GM12878 (cell line): ENCODE measurements around the gene DOK7. TPM values are rescaled to one million over a fixed set of nuclear protein-coding genes. Genes with fewer than 3 reads are reported as not detected.

ENCODE experiments used
- ATAC-seq: fragments of 200-7000 bp; cut with Tn5 transposase; 3 replicates; pipeline ENCODE4 v1.9.1; 2020; ENCODE audit warnings: mild to moderate bottlenecking, moderate library complexity
- BruUV-seq: library from RNA; stranded (reverse); fragments of 400-500 nt; replicated peaks from 2 replicates; lab custom pipeline; 2021; lab: Mats Ljungman, UMichigan
- CTCF ChIA-PET: fragments of 300-600 bp; sonication (Branson Sonifier 250); formaldehyde crosslinking; extraction: SDS; loops from one replicate; lab custom pipeline; 2021; ENCODE audit warnings: inconsistent platforms; lab: Yijun Ruan, JAX
- POLR2A ChIA-PET: fragments of 350-600 bp; formaldehyde crosslinking; extraction: SDS; loops from one replicate; lab custom pipeline; 2021; ENCODE audit warnings: inconsistent platforms; lab: Charles Lee
- RAD21 ChIA-PET: fragments of 300-600 bp; sonication (Branson Sonifier 250); formaldehyde crosslinking; loops from one replicate; lab custom pipeline; 2023; ENCODE audit warnings: antibody characterized with exemption; ENCODE audit not compliant: unreplicated experiment; lab: Charles Lee
- SMC1A ChIA-PET: fragments of 300-600 bp; sonication (Branson Sonifier 250); formaldehyde crosslinking; loops from one replicate; lab custom pipeline; 2023; ENCODE audit not compliant: unreplicated experiment, uncharacterized antibody; lab: Charles Lee
- DNase-seq: peaks from one replicate; pipeline ENCODE4 v3.0.0-alpha.2; 2011; ENCODE audit warnings: low read depth, low spot score
- FAIRE-seq: peaks from 3 replicates; lab custom pipeline; 2011; peaks lifted over from hg19 to GRCh38; lab: Jason Lieb, UNC
- H2AFZ ChIP-seq: 2 replicates; pipeline ENCODE4 v1.6.0; 2011; ENCODE audit warnings: low read depth, low read length, control low read depth; ENCODE audit not compliant: control insufficient read depth
- H3K27ac ChIP-seq: 2 replicates; pipeline ENCODE4 v1.5.1; 2011; ENCODE audit warnings: control low read depth; ENCODE audit not compliant: control insufficient read depth, insufficient read depth
- H3K27me3 ChIP-seq, 2 experiments: replicated peaks in 1 of 2; 2 replicates each; pipeline versions ENCODE4 v1.6.0 to v1.6.1; 2011; ENCODE audit warnings: low read length in 1 of 2; ENCODE audit not compliant: control insufficient read depth in 2 of 2, insufficient read depth in 2 of 2
- H3K36me3 ChIP-seq, 2 experiments: 2 replicates each; pipeline ENCODE4 v1.5.1; 2011; ENCODE audit warnings: low read length in 1 of 2; ENCODE audit not compliant: control insufficient read depth in 2 of 2, insufficient read depth in 2 of 2
- H3K4me1 ChIP-seq: 2 replicates; pipeline ENCODE4 v1.6.1; 2011; ENCODE audit warnings: mild to moderate bottlenecking, low read length, moderate library complexity, mixed read lengths; ENCODE audit not compliant: control insufficient read depth, insufficient read depth
- H3K4me2 ChIP-seq: 2 replicates; pipeline ENCODE4 v1.6.0; 2011; ENCODE audit warnings: control low read depth; ENCODE audit not compliant: control insufficient read depth, insufficient read depth
- H3K4me3 ChIP-seq: fragments of 200-600 bp; sonication (generic); 2 replicates; pipeline ENCODE4 v1.5.1; 2016
- H3K79me2 ChIP-seq: 2 replicates; pipeline ENCODE4 v1.6.0; 2011; ENCODE audit warnings: low read length; ENCODE audit not compliant: control insufficient read depth, insufficient read depth
- H3K9ac ChIP-seq: 2 replicates; pipeline ENCODE4 v1.8.0; 2011; ENCODE audit warnings: low read length, control low read depth, mixed read lengths; ENCODE audit not compliant: control insufficient read depth, insufficient read depth
- H3K9me3 ChIP-seq: replicated peaks from 3 replicates; pipeline ENCODE4 v1.5.1; 2011; ENCODE audit warnings: mild to moderate bottlenecking, low read length; ENCODE audit not compliant: control insufficient read depth, insufficient read depth
- H4K20me1 ChIP-seq: 2 replicates; pipeline ENCODE4 v1.6.0; 2011; ENCODE audit not compliant: control insufficient read depth, insufficient read depth
- BACH1 ChIP-seq: fragments of 450-650 bp; IDR thresholded peaks from 2 replicates; pipeline ENCODE4 v1.6.1; 2017; ENCODE audit warnings: mild to moderate bottlenecking, borderline replicate concordance
- CEBPB ChIP-seq, 2 experiments: fragments of 150-350 bp in 1 of 2; IDR thresholded peaks; 2 replicates each; pipeline ENCODE4 v1.6.1; 2012 to 2014; ENCODE audit warnings: low read depth in 2 of 2, low read length in 2 of 2, borderline replicate concordance in 1 of 2, inconsistent platforms in 1 of 2
- MEF2B ChIP-seq: fragments of 450-650 bp; IDR thresholded peaks from 2 replicates; pipeline ENCODE4 v1.6.1; 2018; ENCODE audit warnings: mild to moderate bottlenecking, moderate library complexity; ENCODE audit not compliant: partially characterized antibody, poor library complexity, severe bottlenecking
- NFYB ChIP-seq: IDR thresholded peaks from 2 replicates; pipeline ENCODE4 v1.6.1; 2011; ENCODE audit warnings: low read depth, mild to moderate bottlenecking, low read length, improper control_type of control experiment, moderate library complexity; ENCODE audit not compliant: insufficient read depth
- PKNOX1 ChIP-seq: fragments of 450-650 bp; IDR thresholded peaks from 2 replicates; pipeline ENCODE4 v1.6.1; 2016; ENCODE audit warnings: mild to moderate bottlenecking
- RFX5 ChIP-seq: IDR thresholded peaks from 2 replicates; pipeline ENCODE4 v1.6.1; 2011; ENCODE audit warnings: low read depth, low read length, improper control_type of control experiment
- SMC3 ChIP-seq: IDR thresholded peaks from 2 replicates; pipeline ENCODE4 v1.6.1; 2011; ENCODE audit warnings: low read length, improper control_type of control experiment, borderline replicate concordance
- SPI1 ChIP-seq: IDR thresholded peaks from 2 replicates; pipeline ENCODE4 v1.6.1; 2011; ENCODE audit warnings: low read depth, mild to moderate bottlenecking, low read length, moderate library complexity, borderline replicate concordance; ENCODE audit not compliant: insufficient read depth
- SREBF1 ChIP-seq: IDR thresholded peaks from 2 replicates; pipeline ENCODE4 v1.6.1; 2012; ENCODE audit warnings: mild to moderate bottlenecking, low read length
- SREBF2 ChIP-seq: IDR thresholded peaks from 2 replicates; pipeline ENCODE4 v1.6.1; 2012; ENCODE audit warnings: mild to moderate bottlenecking, low read length
- STAT1 ChIP-seq: fragments of 450-650 bp; conservative IDR thresholded peaks from 2 replicates; pipeline ENCODE4 v1.6.1; 2014; ENCODE audit warnings: antibody characterized with exemption, mild to moderate bottlenecking
- TCF3 ChIP-seq: IDR thresholded peaks from 2 replicates; pipeline ENCODE4 v1.6.1; 2012; ENCODE audit warnings: low read depth, mild to moderate bottlenecking, low read length, borderline replicate concordance; ENCODE audit not compliant: insufficient read depth
- ZNF274 ChIP-seq: IDR thresholded peaks from one replicate; pipeline ENCODE4 v1.8.0; 2011; ENCODE audit not compliant: insufficient read length, insufficient read depth
- ZNF687 ChIP-seq: fragments of 450-650 bp; IDR thresholded peaks from 2 replicates; pipeline ENCODE4 v1.6.1; 2017; ENCODE audit warnings: mild to moderate bottlenecking, moderate library complexity
- WGBS: methylation state at CpG from one replicate; pipeline ENCODE4 v1.1.6; 2016; ENCODE audit warnings: low lambda C conversion rate; ENCODE audit not compliant: insufficient replicate concordance, insufficient coverage; ENCODE audit errors: missing lambda C conversion rate; 5-methylcytosine and 5-hydroxymethylcytosine counted together
- in situ Hi-C: fragments of 300-500 bp; cut with MboI; formaldehyde crosslinking; loops from 9 replicates; pipeline ENCODE4 v1.14.3; 2018; ENCODE audit warnings: mixed read lengths
- intact Hi-C: fragments of 100-400 bp; cut with micrococcal nuclease; formaldehyde crosslinking; loops from one replicate; pipeline ENCODE4 v1.14.2; 2022; ENCODE audit not compliant: unreplicated experiment
- polyA plus RNA-seq, 11 experiments: library from polyadenylated mRNA; depleted of rRNA in 4 of 11; unstranded in 6 of 11; stranded (reverse) in 5 of 11; fragments of >200 nt; fragmentation: Nextera tagmentation in 4 of 11; fragmentation: Illumina TruSeq in 1 of 11; extraction: Ambion mirVana in 4 of 11; extraction: Trizol in 1 of 11; gene quantifications; 1 replicate in 1 of 11; 2 replicates in 10 of 11; pipeline versions ENCODE4 v1.2.1 to v1.2.3, GENCODE V29; 2011 to 2016; ENCODE audit warnings: inconsistent platforms in 2 of 11, missing spikeins in 2 of 11, low read depth in 1 of 11
- total RNA-seq, 4 experiments: library from RNA; depleted of rRNA in 3 of 4; stranded (reverse); fragments of >200 nt in 3 of 4; fragmentation: Illumina TruSeq in 1 of 4; extraction: Trizol in 1 of 4; gene quantifications; 2 replicates each; pipeline versions ENCODE4 v1.2.1 to v1.2.3, GENCODE V29; 2013 to 2021

DOK7 gene
- total and polyA plus RNA-seq, 10 of the 15 experiments (the other 5 are each of a cell fraction or from before 2014, with no cell fraction given), result 0.04 to 0.46 (median 0.18) TPM; not detected in 4

GRCh38 chr4:3493720-3494461, 30.8 kb downstream of the DOK7 start:
- Histone ChIP-seq H3K27me3 (no peaks in the 10 kb centered on the region; a peak in 2 of 4 replicates), H3K4me2 (no peak overlapping the region), H3K36me3 (no peaks in the 10 kb centered on the region), H3K4me3 (no peak overlapping the region), H2AFZ (no peak overlapping the region), H3K27ac (no peak overlapping the region), H3K4me1 (no peaks in the 10 kb centered on the region), H3K9me3 (no peaks in the 10 kb centered on the region), H3K79me2 (no peaks in the 10 kb centered on the region), H3K9ac (no peak overlapping the region), H4K20me1 (no peaks in the 10 kb centered on the region)
- SMC1A ChIA-PET, result no interaction called here
- in situ Hi-C loops, result no loop called here
- no peak; the same call in 2 of the 3 replicates for ATAC-seq
- no peak for FAIRE-seq
- DNase-seq, result no peak
- CTCF ChIA-PET, result interaction anchor here (1.3 kb wide), 1 partner anchor 13 kb away, joined by 8 read pairs; no protein-coding TSS in a partner anchor
- POLR2A ChIA-PET, result no interaction called here
- WGBS, result 60% methylated on average over 20 of the region's 20 CpGs
- no TSS peak for BruUV-seq
- intact Hi-C loops, result no loop called here
- RAD21 ChIA-PET, result no interaction called here
- no peak for TF ChIP-seq SREBF1
- no peak for TF ChIP-seq STAT1
- no peak for TF ChIP-seq CEBPB (IDR thresholded peaks at IDR 0.05; ENCODE audit: borderline replicate concordance in 1 of 2, low read depth in 2 of 2, low read length in 2 of 2)
- no peak for TF ChIP-seq TCF3
- no peak for TF ChIP-seq MEF2B
- no peak for TF ChIP-seq RFX5
- TF ChIP-seq SPI1, result no peak
- TF ChIP-seq SREBF2, result no peak
- no peak for TF ChIP-seq PKNOX1
- TF ChIP-seq ZNF687, result no peak
- no peak for TF ChIP-seq BACH1
- no peak for TF ChIP-seq NFYB
- no peak for TF ChIP-seq ZNF274
- no peak for TF ChIP-seq SMC3
